K562 (cell line): ENCODE results near the gene KIF21A. TPM values are rescaled to one million over a fixed set of nuclear protein-coding genes. Genes with fewer than 3 reads are reported as not detected.

Experiments used
- ARID1B ChIP-seq: fragments of 450-650 bp; IDR thresholded peaks from 2 replicates; pipeline ENCODE4 v1.6.1; 2016; ENCODE audit warnings: antibody characterized with exemption, mild to moderate bottlenecking, inconsistent platforms
- DDX20 ChIP-seq: fragments of 450-650 bp; IDR thresholded peaks from 2 replicates; pipeline ENCODE4 v1.6.1; 2016; ENCODE audit warnings: missing genetic modification characterization, low read depth, mild to moderate bottlenecking, missing compliant biosample characterization, moderate library complexity
- EP300 ChIP-seq: IDR thresholded peaks from 2 replicates; pipeline ENCODE4 v1.6.1; 2012; ENCODE audit warnings: low read length, improper control_type of control experiment
- ETV5 ChIP-seq: sonication (generic); formaldehyde crosslinking; IDR thresholded peaks from 2 replicates; pipeline ENCODE4 v1.4.0; 2020; ENCODE audit warnings: low read depth, mild to moderate bottlenecking, missing genetic modification reagents
- HDAC2 ChIP-seq: fragments of 450-650 bp; IDR thresholded peaks from 2 replicates; pipeline ENCODE4 v1.6.1; 2016; ENCODE audit warnings: mild to moderate bottlenecking
- HMGXB4 ChIP-seq: sonication (generic); formaldehyde crosslinking; IDR thresholded peaks from 2 replicates; pipeline ENCODE4 v1.8.1; 2023; ENCODE audit warnings: mild to moderate bottlenecking, missing genetic modification reagents
- HNRNPLL ChIP-seq: fragments of 200-400 bp; formaldehyde crosslinking; IDR thresholded peaks from 2 replicates; pipeline ENCODE4 v1.6.1; 2017; ENCODE audit warnings: low read length, low read depth, mild to moderate bottlenecking; ENCODE audit not compliant: poor library complexity, severe bottlenecking
- NFE2 ChIP-seq: IDR thresholded peaks from 2 replicates; pipeline ENCODE4 v1.6.1; 2014; ENCODE audit warnings: antibody characterized with exemption, low read depth
- OTX1 ChIP-seq: fragments of 450-650 bp; formaldehyde crosslinking; IDR thresholded peaks from 2 replicates; pipeline ENCODE4 v1.4.0; 2022; ENCODE audit warnings: mild to moderate bottlenecking
- PTTG1 ChIP-seq: fragments of 450-650 bp; IDR thresholded peaks from 2 replicates; pipeline ENCODE4 v1.6.1; 2016; ENCODE audit warnings: low read depth, mild to moderate bottlenecking, missing genetic modification characterization, missing compliant biosample characterization
- RCOR1 ChIP-seq, 2 experiments: IDR thresholded peaks; 2 replicates each; pipeline ENCODE4 v1.6.1; 2012; ENCODE audit warnings: low read depth in 2 of 2, low read length in 2 of 2, borderline replicate concordance in 1 of 2, improper control_type of control experiment in 1 of 2
- SMARCE1 ChIP-seq: fragments of 450-650 bp; IDR thresholded peaks from 2 replicates; pipeline ENCODE4 v1.7.1; 2016; ENCODE audit warnings: mild to moderate bottlenecking
- STAT5B ChIP-seq: fragments of 250-450 bp; sonication (Bioruptor Pico); IDR thresholded peaks from 2 replicates; pipeline ENCODE4 v1.8.0; 2021; ENCODE audit warnings: mild to moderate bottlenecking, inconsistent platforms
- TAF15 ChIP-seq: fragments of 200-400 bp; formaldehyde crosslinking; IDR thresholded peaks from 2 replicates; pipeline ENCODE4 v1.6.1; 2017; ENCODE audit warnings: mild to moderate bottlenecking, low read depth, low read length, moderate library complexity
- TBL1XR1 ChIP-seq, 2 experiments: IDR thresholded peaks; 2 replicates each; pipeline ENCODE4 v1.6.1; 2012; ENCODE audit warnings: improper control_type of control experiment in 2 of 2, low read length in 2 of 2, mild to moderate bottlenecking in 1 of 2
- VEZF1 ChIP-seq: fragments of 200-800 bp; sonication (Bioruptor generic); IDR thresholded peaks from 2 replicates; pipeline ENCODE4 v1.6.1; 2017; ENCODE audit warnings: missing genetic modification characterization, missing compliant biosample characterization
- ZEB2 ChIP-seq: fragments of 450-650 bp; IDR thresholded peaks from 2 replicates; pipeline ENCODE4 v1.6.1; 2016
- ZKSCAN3 ChIP-seq: fragments of 250-450 bp; sonication (Bioruptor Pico); IDR thresholded peaks from 2 replicates; pipeline ENCODE4 v1.4.0; 2020
- ZNF232 ChIP-seq: sonication (generic); formaldehyde crosslinking; IDR thresholded peaks from 2 replicates; pipeline ENCODE4 v1.8.0; 2022; ENCODE audit warnings: mild to moderate bottlenecking, missing genetic modification reagents
- ZNF518B ChIP-seq: fragments of 250-450 bp; sonication (Bioruptor Pico); IDR thresholded peaks from 2 replicates; pipeline ENCODE4 v1.5.0; 2021; ENCODE audit warnings: mild to moderate bottlenecking, moderate library complexity
- polyA plus RNA-seq, 8 experiments: library from polyadenylated mRNA; depleted of rRNA in 4 of 8; stranded (reverse) in 5 of 8; unstranded in 3 of 8; fragments of >200 nt; fragmentation: Nextera tagmentation in 2 of 8; fragmentation: Illumina TruSeq in 1 of 8; extraction: Ambion mirVana in 2 of 8; extraction: Trizol in 1 of 8; gene quantifications; 2 replicates each; pipeline versions ENCODE4 v1.2.1 to v1.2.3, GENCODE V29; 2011 to 2014; ENCODE audit warnings: inconsistent platforms in 1 of 8, missing spikeins in 1 of 8
- total RNA-seq, 7 experiments: library from RNA; depleted of rRNA in 6 of 7; stranded (reverse); fragments of >200 nt in 6 of 7; fragmentation: Illumina TruSeq in 2 of 7; extraction: Trizol in 2 of 7; gene quantifications; 2 replicates each; pipeline versions ENCODE4 v1.2.1 to v1.2.3, GENCODE V29; 2011 to 2021; ENCODE audit warnings: low replicate concordance in 1 of 7
- TF ChIP-seq, protein P1 (sequence below): fragments of 450-650 bp; IDR thresholded peaks from 2 replicates; pipeline ENCODE4 v1.6.1; 2016; ENCODE audit warnings: antibody characterized with exemption
- TF ChIP-seq, protein P2 (sequence below): sonication (generic); formaldehyde crosslinking; IDR thresholded peaks from 2 replicates; pipeline ENCODE4 v1.8.0; 2022; ENCODE audit warnings: mild to moderate bottlenecking, missing genetic modification reagents

KIF21A gene
- total and polyA plus RNA-seq, 9 of the 15 experiments (the other 6 are each of a cell fraction or from before 2014, with no cell fraction given) = 17.7 to 45.0 (median 30.3) TPM

DNA sequence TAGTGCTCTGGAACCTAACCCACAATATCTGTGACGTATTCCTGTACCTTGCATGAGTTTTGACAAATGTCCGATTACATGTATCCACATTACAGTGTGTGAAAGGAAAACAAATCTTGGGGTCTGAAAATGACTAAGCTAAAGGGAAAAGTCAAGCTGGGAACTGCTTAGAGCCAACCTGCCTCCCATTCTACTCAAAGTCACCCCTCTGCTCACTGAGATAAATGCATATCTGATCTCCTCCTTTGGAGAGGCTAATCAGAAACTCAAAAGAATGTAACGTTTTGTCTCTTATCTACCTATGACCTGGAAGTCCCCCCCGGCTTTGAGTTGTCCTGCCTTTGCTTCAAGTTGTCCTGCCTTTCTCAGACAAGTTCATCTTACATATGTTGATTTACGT lies 34.0 kb upstream of the KIF21A start (continued):
- no peak for TF ChIP-seq PTTG1
- TF ChIP-seq ZKSCAN3 (CRISPR knock-in tag) = no peak
- TF ChIP-seq ZNF232 (CRISPR knock-in tag) = no peak
- no peak for TF ChIP-seq ETV5
- TF ChIP-seq, protein P1, sequence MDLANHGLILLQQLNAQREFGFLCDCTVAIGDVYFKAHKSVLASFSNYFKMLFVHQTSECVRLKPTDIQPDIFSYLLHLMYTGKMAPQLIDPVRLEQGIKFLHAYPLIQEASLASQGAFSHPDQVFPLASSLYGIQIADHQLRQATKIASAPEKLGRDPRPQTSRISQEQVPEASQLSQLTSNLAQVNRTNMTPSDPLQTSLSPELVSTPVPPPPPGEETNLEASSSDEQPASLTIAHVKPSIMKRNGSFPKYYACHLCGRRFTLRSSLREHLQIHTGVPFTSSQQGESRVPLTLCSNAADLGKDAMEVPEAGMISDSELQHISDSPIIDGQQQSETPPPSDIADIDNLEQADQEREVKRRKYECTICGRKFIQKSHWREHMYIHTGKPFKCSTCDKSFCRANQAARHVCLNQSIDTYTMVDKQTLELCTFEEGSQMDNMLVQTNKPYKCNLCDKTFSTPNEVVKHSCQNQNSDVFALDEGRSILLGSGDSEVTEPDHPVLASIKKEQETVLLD = no peak
- peak; percentile 17; the same call in 1 of the 2 replicates for TF ChIP-seq VEZF1 (CRISPR knock-in tag)
- TF ChIP-seq OTX1 = no peak
- 0 out of 4 replicates have a peak, but pooled peaks of 1 of the 2 experiments have one; percentile 5 for TF ChIP-seq RCOR1 (IDR thresholded peaks at IDR 0.05; ENCODE audit: borderline replicate concordance in 1 of 2, low read depth in 2 of 2, low read length in 2 of 2)
- TF ChIP-seq NFE2 = peak; percentile 58
- no peak for TF ChIP-seq HNRNPLL
- no peak for TF ChIP-seq TAF15
- TF ChIP-seq, protein P2, sequence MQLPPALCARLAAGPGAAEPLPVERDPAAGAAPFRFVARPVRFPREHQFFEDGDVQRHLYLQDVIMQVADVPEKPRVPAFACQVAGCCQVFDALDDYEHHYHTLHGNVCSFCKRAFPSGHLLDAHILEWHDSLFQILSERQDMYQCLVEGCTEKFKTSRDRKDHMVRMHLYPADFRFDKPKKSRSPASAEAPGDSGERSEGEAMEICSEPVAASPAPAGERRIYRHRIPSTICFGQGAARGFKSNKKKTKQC (CRISPR knock-in tag) = no peak
- peak; percentile 61; the same call in 1 of the 2 replicates for TF ChIP-seq SMARCE1
- no peak for TF ChIP-seq ZNF518B (CRISPR knock-in tag)
- no peak for TF ChIP-seq HMGXB4 (CRISPR knock-in tag)
- no peak for TF ChIP-seq DDX20 (tag)
- TF ChIP-seq ZEB2 = peak; percentile 87
- no peak for TF ChIP-seq STAT5B (CRISPR knock-in tag)
- no peak for TF ChIP-seq TBL1XR1 (IDR thresholded peaks at IDR 0.05; ENCODE audit: low read length in 2 of 2)
- no peak for TF ChIP-seq HDAC2
- peak; percentile 56; the same call in 1 of the 2 replicates for TF ChIP-seq EP300
- peak; percentile 82 for TF ChIP-seq ARID1B
